ELR (cell line): ENCODE results near the gene SCMH1.
A peak's percentile ranks its signal among the peaks of the same experiment; 100 is the strongest.
"Not testable (repeated sequence)": the region's sequence is repeated elsewhere in the genome, so short reads cannot be mapped to it uniquely, and the experiment has no call there.

Experiments
- DNase-seq: peaks from one replicate; pipeline ENCODE4 v3.0.0-alpha.2; 2015; ENCODE audit warnings: low read depth

Gene SCMH1

DNA sequence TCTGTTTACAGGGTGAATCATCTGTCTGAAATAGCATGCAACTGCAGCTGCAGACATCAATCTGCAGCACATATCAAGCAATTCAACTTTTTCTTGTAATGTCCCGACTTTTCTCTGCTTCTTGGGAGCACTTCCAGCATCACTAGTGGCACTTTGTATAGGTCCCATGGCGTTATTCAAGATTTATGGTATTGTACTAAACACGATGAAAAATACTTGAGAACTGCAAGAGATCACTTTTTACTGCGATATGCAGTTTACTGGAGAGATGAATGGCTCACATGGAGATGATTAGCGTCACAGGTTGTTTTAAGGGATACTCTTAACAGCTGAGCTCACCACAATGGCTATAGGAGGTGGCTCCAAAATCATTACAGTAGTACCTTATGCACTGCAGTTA, 7.2 kb upstream of the SCMH1 start:
- DNase-seq: no peak

DNA sequence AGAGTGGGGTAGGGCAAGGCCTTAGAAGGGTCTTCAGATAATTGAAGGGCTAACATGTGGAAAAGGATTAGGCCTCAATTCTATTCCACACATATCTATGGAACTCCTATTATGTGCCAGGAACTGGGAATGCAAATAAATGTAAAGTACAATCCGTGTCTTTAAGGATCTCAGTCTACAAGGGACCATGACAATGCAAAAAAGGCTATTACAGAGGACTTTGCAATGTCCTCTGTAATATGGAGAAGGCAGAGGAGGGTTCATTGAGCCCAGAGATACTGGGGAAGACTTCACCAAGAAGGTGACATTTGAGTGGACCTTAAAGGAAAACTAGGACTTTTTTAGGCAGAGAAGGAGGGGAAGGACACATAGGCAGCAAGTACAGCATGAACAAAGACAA, 4.5 kb upstream of the SCMH1 start:
- no peak for DNase-seq

- no peak for DNase-seq
These were observed 3.6 kb upstream of the SCMH1 start for GRCh38 chr1:41245659-41246058.

DNA sequence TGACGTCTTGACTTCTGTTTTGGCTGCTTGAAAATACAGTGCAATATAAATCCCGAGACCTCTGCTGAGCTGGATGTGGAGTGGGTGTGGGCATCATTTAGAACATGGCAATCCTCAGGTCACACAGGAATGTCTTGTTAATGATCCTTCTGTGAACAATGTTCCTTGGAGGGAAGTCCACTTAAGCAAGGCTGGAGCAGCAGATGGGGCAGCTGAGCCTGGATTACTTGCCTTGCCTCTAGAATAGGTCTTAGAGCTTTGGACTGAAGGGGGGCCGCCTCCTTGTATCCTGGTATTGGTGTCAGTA, 926 bp upstream of the SCMH1 start:
- DNase-seq: no peak

- DNase-seq: no peak
These were observed 404 bp upstream of the SCMH1 start for GRCh38 chr1:41242342-41243078.

DNA sequence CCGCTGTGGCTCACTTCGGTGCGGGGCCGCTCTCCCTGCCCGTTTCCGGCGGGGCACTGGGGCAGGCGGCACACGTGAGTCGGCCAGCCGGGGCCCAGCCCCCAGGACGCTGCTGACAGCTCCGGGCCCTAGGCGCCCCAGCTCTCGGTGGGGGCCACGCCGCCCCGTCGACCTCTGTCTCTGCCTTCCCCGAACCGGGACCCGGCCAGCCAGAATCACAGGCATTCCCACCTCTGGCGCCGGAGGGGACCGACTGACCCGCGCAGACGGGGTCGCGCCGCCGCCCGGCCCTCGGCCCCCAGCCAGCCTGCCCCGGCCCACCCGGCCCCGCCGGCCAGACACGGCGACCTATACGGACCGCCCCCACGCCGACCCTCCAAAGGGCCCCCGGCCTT, 755 bp downstream of the SCMH1 start:
- peak; percentile 74 for DNase-seq

GRCh38 chr1:41240781-41241353, 1.2 kb downstream of the SCMH1 start:
- DNase-seq: peak; percentile 22

- peak; percentile 70 for DNase-seq
These were observed 2.0 kb downstream of the SCMH1 start for GRCh38 chr1:41239988-41240610.

DNA sequence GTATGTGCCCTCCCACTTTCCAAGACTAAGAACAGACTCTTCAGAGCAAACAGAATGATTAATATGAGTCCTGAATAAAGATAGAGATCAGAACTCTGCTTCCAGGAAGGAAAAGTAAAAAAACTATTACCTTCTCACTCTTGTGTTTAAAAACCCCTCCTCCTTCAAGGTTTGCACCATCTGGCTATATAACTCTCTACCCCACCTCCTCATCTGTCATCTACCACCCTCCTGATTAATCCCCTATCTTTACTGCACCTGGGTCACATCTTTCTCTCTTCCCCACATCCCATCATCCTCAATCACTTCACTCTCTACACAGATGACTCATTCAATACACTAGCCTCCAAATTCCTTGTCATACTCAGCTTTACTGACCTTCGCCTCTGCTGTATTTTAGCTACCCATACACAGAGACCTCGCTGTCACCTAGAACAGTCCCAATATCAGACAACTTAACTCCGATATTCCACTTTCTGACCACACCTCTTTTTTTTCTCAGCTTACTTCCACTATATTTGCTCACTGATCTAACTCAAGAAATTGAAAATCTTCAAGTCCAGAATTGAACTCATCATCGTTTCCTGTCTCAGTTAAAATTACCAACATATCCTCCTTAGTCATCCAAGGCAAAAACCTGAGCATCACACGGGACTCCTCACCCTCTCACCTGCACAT, 3.7 kb downstream of the SCMH1 start:
- DNase-seq: peak; percentile 71

GRCh38 chr1:41236781-41237180, 5.3 kb downstream of the SCMH1 start:
- no peak for DNase-seq

DNA sequence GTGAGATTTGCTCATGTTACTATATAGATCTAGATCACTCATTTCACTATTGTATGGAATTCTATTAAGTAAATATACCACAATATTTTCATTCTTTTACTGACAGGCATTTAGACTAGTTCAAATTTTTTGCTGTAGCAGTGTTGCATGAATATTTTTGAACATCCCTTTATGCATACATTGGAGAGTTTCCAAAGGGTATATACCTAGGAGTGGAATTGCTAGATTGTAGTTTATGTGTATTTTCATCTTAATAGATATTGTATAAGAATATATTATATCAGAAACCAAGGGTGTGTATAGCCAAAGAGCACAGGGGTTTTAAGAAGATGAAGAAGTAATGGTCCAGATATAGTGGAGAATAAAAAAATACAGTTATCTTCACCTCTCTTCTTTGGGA, 6.2 kb downstream of the SCMH1 start:
- no peak for DNase-seq

DNA sequence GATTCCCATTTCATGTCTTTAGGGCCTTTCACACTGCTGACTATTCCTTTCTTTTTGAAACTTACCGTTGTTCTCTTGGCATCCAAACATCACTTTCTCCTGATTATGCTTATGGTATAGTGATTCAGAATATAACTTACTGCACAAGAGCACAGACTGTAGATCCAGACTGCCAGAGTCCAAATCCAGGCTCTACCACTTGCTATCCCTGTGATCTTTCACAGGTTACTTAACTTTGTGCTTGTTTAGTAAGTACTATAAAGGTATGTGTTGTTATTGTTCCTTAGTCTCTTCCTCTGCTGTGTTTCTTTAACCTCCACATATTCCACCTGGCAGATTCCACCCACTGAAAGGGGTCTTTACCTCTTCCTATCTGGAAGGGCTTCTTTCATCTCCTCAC, 8.4 kb downstream of the SCMH1 start:
- DNase-seq: no peak

GRCh38 chr1:41232305-41232704, 9.8 kb downstream of the SCMH1 start:
- no peak for DNase-seq

DNA sequence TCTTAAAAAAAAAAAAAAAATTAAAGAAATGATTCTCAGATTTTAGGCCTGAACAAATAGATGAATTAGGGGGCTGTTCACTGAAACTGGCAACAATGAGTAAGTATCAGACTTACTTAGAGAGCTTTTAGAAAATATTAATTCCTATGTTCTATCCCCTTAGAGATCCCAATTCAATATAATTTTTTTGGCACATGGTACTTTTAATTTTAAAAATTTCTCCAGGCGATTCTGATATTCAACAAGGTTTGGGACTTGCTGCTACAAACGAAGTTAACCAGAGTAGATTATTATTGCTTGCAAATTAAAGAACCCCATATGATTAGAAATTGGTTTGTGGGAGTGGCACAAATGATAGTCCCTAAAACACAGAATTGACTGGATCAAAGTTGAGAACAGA, 11.4 kb downstream of the SCMH1 start:
- DNase-seq: no peak

DNA sequence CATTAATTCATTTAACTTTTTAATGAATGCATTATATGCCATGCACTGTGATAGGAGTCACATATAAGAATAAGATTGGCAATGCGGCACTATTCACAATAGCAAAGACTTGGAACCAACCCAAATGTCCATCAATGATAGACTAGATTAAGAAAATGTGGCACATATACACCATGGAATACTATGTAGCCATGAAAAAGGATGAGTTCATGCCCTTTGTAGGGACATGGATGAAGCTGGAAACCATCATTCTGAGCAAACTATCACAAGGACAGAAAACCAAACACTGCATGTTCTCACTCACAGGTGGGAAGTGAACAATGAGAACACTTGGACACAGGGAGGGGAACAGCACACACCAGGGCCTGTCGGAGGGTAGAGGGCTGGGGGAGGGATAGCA, 12.9 kb downstream of the SCMH1 start:
- not testable (repeated sequence) for DNase-seq

- no peak for DNase-seq
These were observed 15.2 kb downstream of the SCMH1 start for GRCh38 chr1:41226815-41227434.

- no peak for DNase-seq
These were observed 16.6 kb downstream of the SCMH1 start for GRCh38 chr1:41225495-41225894.

DNA sequence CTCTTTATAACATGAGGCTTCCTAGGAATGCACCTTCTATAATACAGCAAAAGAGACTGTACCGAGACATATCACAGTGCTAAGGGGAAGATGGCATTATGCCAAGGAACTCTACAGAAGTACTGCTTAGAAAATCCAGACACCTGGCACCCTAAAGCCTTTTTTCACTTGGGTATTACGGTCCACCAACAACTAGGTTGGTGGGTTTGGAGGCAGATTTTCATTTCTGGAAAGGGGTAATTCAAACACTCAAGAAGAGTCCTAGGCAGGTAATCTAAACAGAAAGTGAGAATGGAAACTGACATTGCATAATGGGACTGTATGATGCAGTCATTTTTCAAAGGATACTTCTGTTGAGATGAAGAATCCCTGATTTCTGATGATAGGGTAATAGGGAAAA, 19.6 kb downstream of the SCMH1 start:
- no peak for DNase-seq

DNA sequence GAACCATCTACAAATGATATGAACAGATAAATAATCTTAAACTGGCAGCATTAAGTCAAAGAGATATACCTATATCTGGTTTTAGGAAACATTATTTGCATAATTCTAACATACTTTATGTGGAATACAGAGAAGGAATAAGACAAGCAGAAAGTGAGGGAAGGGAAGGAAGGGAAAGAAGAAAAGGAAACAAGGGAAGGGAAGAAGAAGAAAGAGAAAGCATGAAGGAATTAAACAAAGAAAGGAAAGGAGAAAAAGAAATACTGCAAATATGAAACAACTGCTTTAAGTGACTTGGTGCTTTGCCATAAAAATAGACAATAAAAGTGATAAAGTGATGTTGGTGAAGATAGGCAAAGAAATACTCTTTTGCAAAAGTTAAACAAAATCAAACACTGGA, 20.1 kb downstream of the SCMH1 start:
- DNase-seq: no peak

DNA sequence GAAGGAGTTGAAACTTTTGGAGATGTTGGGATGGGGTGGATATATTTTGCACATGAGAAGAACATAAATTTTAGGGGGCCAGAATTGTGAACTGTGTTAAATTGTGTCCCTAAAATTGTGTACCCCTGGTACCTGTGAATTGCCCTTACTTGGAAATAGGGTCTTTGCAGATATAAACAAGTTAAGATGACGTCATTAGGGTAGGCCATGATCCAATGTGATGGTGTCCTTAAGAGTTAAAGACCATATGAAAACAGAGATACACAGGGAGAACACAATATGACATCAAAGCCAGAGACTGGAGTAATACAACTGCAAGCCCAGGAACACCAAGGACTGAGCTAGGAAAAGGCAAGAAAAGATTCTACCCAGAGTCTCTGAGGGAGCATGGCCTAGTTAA, 24.0 kb downstream of the SCMH1 start:
- DNase-seq: no peak

DNA sequence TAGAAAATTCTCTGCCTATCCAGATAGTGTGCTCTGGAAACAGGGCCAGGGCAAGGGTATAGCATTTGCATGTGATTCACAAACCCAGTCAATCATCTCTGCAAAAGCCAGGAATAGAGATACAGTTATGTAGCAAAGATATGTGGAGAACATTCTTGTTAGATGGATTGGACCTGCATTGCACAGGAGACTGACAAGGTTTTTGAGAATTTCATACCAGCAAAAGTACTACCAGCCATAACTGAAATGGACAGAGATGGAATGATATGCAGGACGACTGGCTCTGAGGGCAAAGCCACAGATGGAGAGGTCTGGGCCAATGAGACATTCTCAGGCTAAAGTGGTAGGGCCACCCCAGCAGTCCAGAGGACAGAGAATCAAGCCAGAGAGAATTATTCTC, 24.7 kb downstream of the SCMH1 start:
- no peak for DNase-seq

GRCh38 chr1:41215623-41216022, 26.5 kb downstream of the SCMH1 start:
- DNase-seq: no peak

GRCh38 chr1:41213341-41213740, 28.8 kb downstream of the SCMH1 start:
- no peak for DNase-seq
